GM23338 (cell line): ENCODE data around the gene ROCK2.

Source experiments
- CREB1 ChIP-seq: fragments of 250-450 bp; sonication (Bioruptor Pico); IDR thresholded peaks from 2 replicates; pipeline ENCODE4 v1.5.0; 2020; ENCODE audit warnings: low read depth, mild to moderate bottlenecking, moderate library complexity
- EZH2 ChIP-seq: fragments of 200-600 bp; sonication (generic); IDR thresholded peaks from one replicate; pipeline ENCODE4 v1.8.0; 2017; ENCODE audit warnings: antibody characterized with exemption, mild to moderate bottlenecking, low read depth; ENCODE audit not compliant: unreplicated experiment
- JUNB ChIP-seq: IDR thresholded peaks from one replicate; pipeline ENCODE4 v1.6.1; 2016; ENCODE audit warnings: antibody characterized with exemption; ENCODE audit not compliant: unreplicated experiment
- POLR2AphosphoS5 ChIP-seq: IDR thresholded peaks from 2 replicates; pipeline ENCODE4 v1.6.1; 2016; ENCODE audit warnings: antibody characterized with exemption, low read depth
- TF ChIP-seq, protein P1 (sequence below), 2 experiments: fragments of 200-600 bp in 1 of 2; sonication (generic) in 1 of 2; conservative IDR thresholded peaks; 2 replicates each; pipeline versions ENCODE4 v1.5.1 to v1.6.1; 2016 to 2017; ENCODE audit warnings: antibody characterized with exemption in 2 of 2, low read depth in 2 of 2, mild to moderate bottlenecking in 2 of 2, moderate library complexity in 1 of 2
- TF ChIP-seq, protein P2 (sequence below): IDR thresholded peaks from one replicate; pipeline ENCODE4 v1.6.1; 2018; ENCODE audit warnings: antibody characterized with exemption; ENCODE audit not compliant: unreplicated experiment
- TF ChIP-seq, protein P3 (sequence below): IDR thresholded peaks from 2 replicates; pipeline ENCODE4 v1.6.1; 2016; ENCODE audit warnings: antibody characterized with exemption

- TF ChIP-seq, protein P1, sequence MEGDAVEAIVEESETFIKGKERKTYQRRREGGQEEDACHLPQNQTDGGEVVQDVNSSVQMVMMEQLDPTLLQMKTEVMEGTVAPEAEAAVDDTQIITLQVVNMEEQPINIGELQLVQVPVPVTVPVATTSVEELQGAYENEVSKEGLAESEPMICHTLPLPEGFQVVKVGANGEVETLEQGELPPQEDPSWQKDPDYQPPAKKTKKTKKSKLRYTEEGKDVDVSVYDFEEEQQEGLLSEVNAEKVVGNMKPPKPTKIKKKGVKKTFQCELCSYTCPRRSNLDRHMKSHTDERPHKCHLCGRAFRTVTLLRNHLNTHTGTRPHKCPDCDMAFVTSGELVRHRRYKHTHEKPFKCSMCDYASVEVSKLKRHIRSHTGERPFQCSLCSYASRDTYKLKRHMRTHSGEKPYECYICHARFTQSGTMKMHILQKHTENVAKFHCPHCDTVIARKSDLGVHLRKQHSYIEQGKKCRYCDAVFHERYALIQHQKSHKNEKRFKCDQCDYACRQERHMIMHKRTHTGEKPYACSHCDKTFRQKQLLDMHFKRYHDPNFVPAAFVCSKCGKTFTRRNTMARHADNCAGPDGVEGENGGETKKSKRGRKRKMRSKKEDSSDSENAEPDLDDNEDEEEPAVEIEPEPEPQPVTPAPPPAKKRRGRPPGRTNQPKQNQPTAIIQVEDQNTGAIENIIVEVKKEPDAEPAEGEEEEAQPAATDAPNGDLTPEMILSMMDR (conservative IDR thresholded peaks at IDR 0.05; ENCODE audit: low read depth in 2 of 2): no peak
- TF ChIP-seq POLR2AphosphoS5 (no peak), CREB1 (CRISPR knock-in tag) (no peak), JUNB (no peak), EZH2 (no peak)
- TF ChIP-seq, protein P2, sequence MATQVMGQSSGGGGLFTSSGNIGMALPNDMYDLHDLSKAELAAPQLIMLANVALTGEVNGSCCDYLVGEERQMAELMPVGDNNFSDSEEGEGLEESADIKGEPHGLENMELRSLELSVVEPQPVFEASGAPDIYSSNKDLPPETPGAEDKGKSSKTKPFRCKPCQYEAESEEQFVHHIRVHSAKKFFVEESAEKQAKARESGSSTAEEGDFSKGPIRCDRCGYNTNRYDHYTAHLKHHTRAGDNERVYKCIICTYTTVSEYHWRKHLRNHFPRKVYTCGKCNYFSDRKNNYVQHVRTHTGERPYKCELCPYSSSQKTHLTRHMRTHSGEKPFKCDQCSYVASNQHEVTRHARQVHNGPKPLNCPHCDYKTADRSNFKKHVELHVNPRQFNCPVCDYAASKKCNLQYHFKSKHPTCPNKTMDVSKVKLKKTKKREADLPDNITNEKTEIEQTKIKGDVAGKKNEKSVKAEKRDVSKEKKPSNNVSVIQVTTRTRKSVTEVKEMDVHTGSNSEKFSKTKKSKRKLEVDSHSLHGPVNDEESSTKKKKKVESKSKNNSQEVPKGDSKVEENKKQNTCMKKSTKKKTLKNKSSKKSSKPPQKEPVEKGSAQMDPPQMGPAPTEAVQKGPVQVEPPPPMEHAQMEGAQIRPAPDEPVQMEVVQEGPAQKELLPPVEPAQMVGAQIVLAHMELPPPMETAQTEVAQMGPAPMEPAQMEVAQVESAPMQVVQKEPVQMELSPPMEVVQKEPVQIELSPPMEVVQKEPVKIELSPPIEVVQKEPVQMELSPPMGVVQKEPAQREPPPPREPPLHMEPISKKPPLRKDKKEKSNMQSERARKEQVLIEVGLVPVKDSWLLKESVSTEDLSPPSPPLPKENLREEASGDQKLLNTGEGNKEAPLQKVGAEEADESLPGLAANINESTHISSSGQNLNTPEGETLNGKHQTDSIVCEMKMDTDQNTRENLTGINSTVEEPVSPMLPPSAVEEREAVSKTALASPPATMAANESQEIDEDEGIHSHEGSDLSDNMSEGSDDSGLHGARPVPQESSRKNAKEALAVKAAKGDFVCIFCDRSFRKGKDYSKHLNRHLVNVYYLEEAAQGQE: no peak
- TF ChIP-seq, protein P3, sequence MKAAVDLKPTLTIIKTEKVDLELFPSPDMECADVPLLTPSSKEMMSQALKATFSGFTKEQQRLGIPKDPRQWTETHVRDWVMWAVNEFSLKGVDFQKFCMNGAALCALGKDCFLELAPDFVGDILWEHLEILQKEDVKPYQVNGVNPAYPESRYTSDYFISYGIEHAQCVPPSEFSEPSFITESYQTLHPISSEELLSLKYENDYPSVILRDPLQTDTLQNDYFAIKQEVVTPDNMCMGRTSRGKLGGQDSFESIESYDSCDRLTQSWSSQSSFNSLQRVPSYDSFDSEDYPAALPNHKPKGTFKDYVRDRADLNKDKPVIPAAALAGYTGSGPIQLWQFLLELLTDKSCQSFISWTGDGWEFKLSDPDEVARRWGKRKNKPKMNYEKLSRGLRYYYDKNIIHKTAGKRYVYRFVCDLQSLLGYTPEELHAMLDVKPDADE: no peak
Observed at GRCh38 chr2:11260979-11261378, 83.5 kb downstream of the ROCK2 start.
